Esophagus muscularis mucosa (tissue), 3 donors: ENCODE data around the gene USE1.

Experiments
- CTCF ChIP-seq, 3 experiments: fragments of 200-600 bp in 2 of 3; fragments of 450-650 bp in 1 of 3; sonication (generic) in 2 of 3; IDR thresholded peaks; one replicate each; pipeline ENCODE4 v1.5.1; 2017 to 2019; ENCODE audit warnings: antibody characterized with exemption in 3 of 3, mild to moderate bottlenecking in 2 of 3, moderate library complexity in 1 of 3
- POLR2A ChIP-seq: fragments of 450-650 bp; IDR thresholded peaks from one replicate; pipeline ENCODE4 v1.6.1; 2017; ENCODE audit warnings: antibody characterized with exemption, moderate library complexity, mild to moderate bottlenecking, low read depth
- POLR2AphosphoS5 ChIP-seq, 2 donors: sonication (generic); formaldehyde crosslinking; IDR thresholded peaks; one replicate each; pipeline ENCODE4 v1.6.1; 2017; ENCODE audit warnings: antibody characterized with exemption in 2 of 2

GRCh38 chr19:17268754-17269153 is 53.6 kb downstream of the USE1 start:
- TF ChIP-seq POLR2A (no peak), CTCF (IDR thresholded peaks at IDR 0.05) (no peak), POLR2AphosphoS5 (IDR thresholded peaks at IDR 0.05) (no peak)
